Activated CD8-positive, alpha-beta T cell treated with anti-CD3 and anti-CD28 coated beads for 36 hours (primary cell): Measurements from ENCODE around the gene SYT7. TPM values are rescaled to one million over a fixed set of nuclear protein-coding genes. Genes with fewer than 3 reads are reported as not detected.

Experiments used
- ATAC-seq: fragments of 200-7000 bp; cut with Tn5 transposase; one replicate; pipeline ENCODE4 v1.10.0; 2021; ENCODE audit warnings: mild to moderate bottlenecking, moderate library complexity
- CTCF ChIA-PET: fragments of 350-600 bp; sonication (Branson Sonifier 250); formaldehyde crosslinking; loops from one replicate; lab custom pipeline; 2021; ENCODE audit warnings: antibody characterized with exemption; lab: Charles Lee
- POLR2A ChIA-PET: fragments of 350-600 bp; sonication (Branson Sonifier 250); formaldehyde crosslinking; loops from one replicate; lab custom pipeline; 2021; ENCODE audit warnings: antibody characterized with exemption; lab: Charles Lee
- DNase-seq: peaks from one replicate; pipeline ENCODE4 v3.0.0-alpha.2; 2020
- H3K27ac Mint-ChIP-seq: one replicate; pipeline ENCODE4 v1.8.0; 2021; ENCODE audit warnings: mild to moderate bottlenecking, mixed read lengths
- H3K27me3 Mint-ChIP-seq: one replicate; pipeline ENCODE4 v1.8.0; 2021; ENCODE audit warnings: mixed read lengths
- H3K36me3 Mint-ChIP-seq: one replicate; pipeline ENCODE4 v1.8.0; 2021; ENCODE audit warnings: low read depth, mixed read lengths
- H3K4me1 Mint-ChIP-seq: one replicate; pipeline ENCODE4 v1.8.0; 2021; ENCODE audit warnings: low read depth, mixed read lengths
- H3K4me3 Mint-ChIP-seq: one replicate; pipeline ENCODE4 v1.8.0; 2021; ENCODE audit warnings: mild to moderate bottlenecking, moderate library complexity, mixed read lengths
- H3K9me3 Mint-ChIP-seq: one replicate; pipeline ENCODE4 v1.8.0; 2021; ENCODE audit warnings: mixed read lengths
- intact Hi-C: fragments of 100-400 bp; cut with micrococcal nuclease; formaldehyde crosslinking; loops from one replicate; pipeline ENCODE4 v1.10.0; 2022
- total RNA-seq, 2 experiments: library from RNA; stranded (reverse); gene quantifications; one replicate each; pipeline ENCODE4 v1.2.3, GENCODE V29; 2021
- TF ChIP-seq, protein P1 (sequence below): fragments of 200-600 bp; IDR thresholded peaks from one replicate; pipeline ENCODE4 v1.8.0; 2022; ENCODE audit warnings: antibody characterized with exemption, mild to moderate bottlenecking

The SYT7 gene
- total RNA-seq, 2 experiments from 2014 or later, result not detected

DNA sequence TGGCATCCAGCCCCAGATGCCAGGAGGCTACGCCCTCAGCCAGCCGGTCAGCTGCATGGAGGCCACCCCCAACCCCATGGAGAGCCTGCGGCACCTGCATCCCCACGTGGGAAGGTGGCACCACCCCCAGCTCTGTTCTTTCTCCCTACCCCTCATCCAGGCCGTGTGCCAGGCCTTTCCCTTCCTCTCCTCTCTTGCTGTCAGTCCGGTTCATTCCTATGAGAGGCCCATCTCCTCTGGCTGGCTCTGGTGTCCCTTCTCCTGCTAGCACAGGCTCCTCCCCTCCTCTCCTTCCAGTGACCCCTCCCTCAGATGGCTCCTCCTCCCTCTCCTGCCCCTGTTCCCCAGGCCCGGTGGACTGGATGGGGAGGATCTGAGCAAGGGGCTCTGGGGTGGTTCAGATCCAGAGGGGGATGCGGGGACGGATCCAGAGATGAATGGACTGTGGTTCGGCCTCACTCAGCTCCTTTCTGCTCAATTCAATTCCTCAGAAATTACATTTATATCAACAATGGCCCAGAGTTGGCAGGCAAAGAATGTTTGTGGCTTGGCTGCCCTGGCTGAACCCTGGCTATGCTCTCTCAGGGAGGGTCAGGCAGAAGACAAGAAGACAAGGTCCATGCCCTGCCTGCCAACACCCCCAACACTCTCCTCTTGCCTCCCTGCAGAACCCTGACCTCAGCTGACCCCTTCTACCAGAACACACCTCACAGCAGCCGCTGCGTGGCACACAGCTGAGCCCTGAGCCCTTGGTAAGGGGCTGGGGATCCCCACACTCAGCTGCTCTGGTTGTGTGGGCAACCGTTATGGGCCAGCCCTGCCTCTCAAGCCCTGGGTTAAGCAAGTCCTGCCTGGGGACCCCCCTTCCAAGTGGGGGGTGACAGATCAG, 90.8 kb downstream of the SYT7 start:
- Mint-ChIP-seq H3K9me3 (no peaks in the 10 kb centered on the region), H3K36me3 (no peaks in the 10 kb centered on the region), H3K27ac (no peak overlapping the region), H3K4me3 (no peak overlapping the region), H3K4me1 (no peaks in the 10 kb centered on the region), H3K27me3 (no peaks in the 10 kb centered on the region)
- POLR2A ChIA-PET, result no interaction called here
- CTCF ChIA-PET, result interaction anchor here (0.8 to 16.7 kb wide), 3 partner anchors 13 to 43 kb away, joined by 4 to 253 read pairs (median 6); no protein-coding TSS in a partner anchor
- intact Hi-C loops, result no loop called here
- ATAC-seq (no peak), DNase-seq (no peak)
- TF ChIP-seq, protein P1, sequence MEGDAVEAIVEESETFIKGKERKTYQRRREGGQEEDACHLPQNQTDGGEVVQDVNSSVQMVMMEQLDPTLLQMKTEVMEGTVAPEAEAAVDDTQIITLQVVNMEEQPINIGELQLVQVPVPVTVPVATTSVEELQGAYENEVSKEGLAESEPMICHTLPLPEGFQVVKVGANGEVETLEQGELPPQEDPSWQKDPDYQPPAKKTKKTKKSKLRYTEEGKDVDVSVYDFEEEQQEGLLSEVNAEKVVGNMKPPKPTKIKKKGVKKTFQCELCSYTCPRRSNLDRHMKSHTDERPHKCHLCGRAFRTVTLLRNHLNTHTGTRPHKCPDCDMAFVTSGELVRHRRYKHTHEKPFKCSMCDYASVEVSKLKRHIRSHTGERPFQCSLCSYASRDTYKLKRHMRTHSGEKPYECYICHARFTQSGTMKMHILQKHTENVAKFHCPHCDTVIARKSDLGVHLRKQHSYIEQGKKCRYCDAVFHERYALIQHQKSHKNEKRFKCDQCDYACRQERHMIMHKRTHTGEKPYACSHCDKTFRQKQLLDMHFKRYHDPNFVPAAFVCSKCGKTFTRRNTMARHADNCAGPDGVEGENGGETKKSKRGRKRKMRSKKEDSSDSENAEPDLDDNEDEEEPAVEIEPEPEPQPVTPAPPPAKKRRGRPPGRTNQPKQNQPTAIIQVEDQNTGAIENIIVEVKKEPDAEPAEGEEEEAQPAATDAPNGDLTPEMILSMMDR, result no peak

DNA sequence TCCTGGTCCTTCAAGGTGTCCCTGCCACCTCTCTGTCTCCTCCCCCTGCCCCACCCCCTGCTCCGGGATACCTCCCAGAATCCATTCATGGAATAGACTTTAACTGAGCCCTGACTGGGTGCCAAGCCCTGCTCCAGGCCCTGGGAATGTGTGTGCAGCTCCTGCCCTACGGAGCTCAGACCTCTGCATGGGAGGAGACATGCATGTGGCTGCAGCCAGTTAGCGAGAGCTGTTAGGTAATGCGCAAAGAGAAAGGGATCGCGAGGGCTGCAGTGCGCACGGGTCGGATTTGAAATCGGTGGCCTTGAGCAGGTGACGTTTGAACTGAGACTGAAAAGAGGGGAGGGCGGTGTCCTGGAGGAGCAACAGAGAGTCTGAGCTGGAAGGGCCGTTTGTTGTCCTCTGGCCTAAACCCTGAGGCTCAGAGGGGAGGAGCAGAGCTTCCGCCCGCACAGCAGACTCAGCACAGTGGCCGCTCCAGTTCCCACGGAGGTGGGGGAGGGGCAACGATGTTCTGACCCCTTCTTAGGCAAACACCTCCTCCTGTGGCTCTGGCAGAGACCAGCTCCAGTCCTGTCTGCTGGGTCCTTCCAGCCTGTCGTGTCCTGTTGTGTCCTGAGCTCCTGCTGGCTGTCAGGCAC, 92.1 kb downstream of the SYT7 start:
- POLR2A ChIA-PET, result no interaction called here
- Mint-ChIP-seq H3K4me1 (no peaks in the 10 kb centered on the region), H3K27me3 (no peaks in the 10 kb centered on the region), H3K4me3 (no peak overlapping the region), H3K9me3 (no peaks in the 10 kb centered on the region), H3K36me3 (no peaks in the 10 kb centered on the region), H3K27ac (no peak overlapping the region)
- ATAC-seq, result no peak
- intact Hi-C loops, result no loop called here
- CTCF ChIA-PET, result interaction anchor here (1.8 to 16.7 kb wide), 2 partner anchors 27 to 42 kb away, joined by 6 to 253 read pairs; no protein-coding TSS in a partner anchor
- no peak for DNase-seq
- TF ChIP-seq, protein P1, result no peak

DNA sequence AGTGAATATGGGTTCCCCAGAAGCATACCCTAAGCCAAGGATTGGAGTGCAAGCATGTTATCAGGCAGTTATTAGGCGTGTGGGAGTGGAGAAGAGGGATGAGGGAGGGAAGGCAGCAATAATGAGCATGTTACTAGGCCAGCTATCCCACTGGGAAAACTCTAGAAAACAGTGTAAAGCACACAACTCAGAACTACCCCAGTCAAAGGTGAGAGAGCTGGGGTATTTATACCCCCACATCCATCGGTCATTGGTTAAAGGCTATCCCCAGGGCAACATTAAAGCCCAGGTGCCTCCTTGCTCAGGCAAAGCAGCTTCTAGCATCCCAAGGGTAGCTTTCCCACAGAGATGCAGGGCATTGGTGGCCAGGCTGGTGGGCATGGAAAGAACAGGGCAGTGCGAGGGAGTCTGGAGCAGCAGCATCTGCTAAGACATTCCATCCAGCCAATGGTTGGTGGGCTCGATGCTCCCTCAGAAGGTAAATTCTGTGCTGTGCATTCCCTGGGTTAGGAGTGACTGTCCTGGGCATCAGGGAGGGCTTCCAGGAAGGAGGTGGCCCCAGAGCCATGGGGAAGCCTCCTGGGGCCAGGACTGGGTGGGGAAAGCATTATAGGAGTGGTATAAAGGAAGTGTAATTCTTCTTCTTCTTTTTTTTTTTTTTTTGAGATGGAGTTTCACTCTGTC, 93.4 kb downstream of the SYT7 start:
- CTCF ChIA-PET, result interaction anchor here (1.1 to 16.7 kb wide), 5 partner anchors 9 to 151 kb away, joined by 3 to 253 read pairs (median 3); no protein-coding TSS in a partner anchor
- no peaks in the 10 kb centered on the region for H3K9me3 Mint-ChIP-seq
- peaks cover 3% of the 10 kb centered on the region for H3K27me3 Mint-ChIP-seq
- no peaks in the 10 kb centered on the region for H3K4me1 Mint-ChIP-seq
- POLR2A ChIA-PET, result no interaction called here
- H3K4me3 Mint-ChIP-seq, result no peak overlapping the region
- no peaks in the 10 kb centered on the region for H3K36me3 Mint-ChIP-seq
- no peak for DNase-seq
- TF ChIP-seq, protein P1, result no peak
- no peak overlapping the region for H3K27ac Mint-ChIP-seq
- ATAC-seq, result no peak
- intact Hi-C loops, result no loop called here

DNA sequence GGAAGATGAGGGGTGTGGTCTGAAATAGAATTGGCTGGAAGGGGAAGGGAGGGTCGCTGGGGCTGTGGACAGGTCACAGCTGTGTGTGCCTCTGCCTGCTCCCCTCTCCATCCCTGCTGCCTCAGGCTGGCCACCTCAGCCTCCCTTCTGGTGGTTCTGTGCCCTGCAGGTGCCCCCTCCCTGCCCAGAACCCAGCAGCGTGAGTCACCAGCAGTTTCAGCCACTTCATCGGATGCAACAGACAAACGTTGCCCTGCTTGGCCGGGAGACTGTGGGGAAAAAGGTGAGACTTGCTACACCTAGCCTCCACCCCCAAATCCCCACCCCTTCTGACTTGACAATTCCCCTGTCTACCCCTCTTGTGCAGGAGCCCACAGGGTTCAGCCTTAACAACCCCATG, 94.1 kb downstream of the SYT7 start:
- ATAC-seq, result no peak
- TF ChIP-seq, protein P1, result no peak
- Mint-ChIP-seq H3K9me3 (no peaks in the 10 kb centered on the region), H3K27me3 (peaks cover 3% of the 10 kb centered on the region), H3K4me3 (no peak overlapping the region), H3K27ac (no peak overlapping the region), H3K36me3 (no peaks in the 10 kb centered on the region), H3K4me1 (no peaks in the 10 kb centered on the region)
- POLR2A ChIA-PET, result no interaction called here
- no peak for DNase-seq
- CTCF ChIA-PET, result interaction anchor here (1.1 to 16.7 kb wide), 5 partner anchors 8 to 152 kb away, joined by 3 to 253 read pairs (median 3); no protein-coding TSS in a partner anchor
- intact Hi-C loops, result no loop called here
